Suprapubic skin (tissue), 4 donors: ENCODE data around the gene ASIC2.

Source experiments
- CTCF ChIP-seq, 2 donors: fragments of 200-600 bp in 1 of 2; fragments of 450-650 bp in 1 of 2; sonication (generic) in 1 of 2; IDR thresholded peaks; one replicate each; pipeline ENCODE4 v1.5.1; 2016 to 2019; ENCODE audit warnings: antibody characterized with exemption in 2 of 2, mild to moderate bottlenecking in 1 of 2, moderate library complexity in 1 of 2
- POLR2A ChIP-seq, 2 donors: fragments of 450-650 bp; IDR thresholded peaks; one replicate each; pipeline ENCODE4 v1.6.1; 2017; ENCODE audit warnings: antibody characterized with exemption in 2 of 2, mild to moderate bottlenecking in 2 of 2, moderate library complexity in 2 of 2
- POLR2AphosphoS5 ChIP-seq, 3 donors: sonication (generic); formaldehyde crosslinking; IDR thresholded peaks; one replicate each; pipeline ENCODE4 v1.6.1; 2017; ENCODE audit warnings: antibody characterized with exemption in 3 of 3

GRCh38 chr17:33269337-33270060 lies 23.6 kb downstream of the ASIC2 start:
- TF ChIP-seq CTCF (IDR thresholded peaks at IDR 0.05) (no peak), POLR2A (IDR thresholded peaks at IDR 0.05) (no peak), POLR2AphosphoS5 (IDR thresholded peaks at IDR 0.05) (no peak)
